GM06990 (cell line): ENCODE results near the gene ACTR10.

ENCODE experiments used
- DNase-seq: peaks from one replicate; pipeline ENCODE4 v3.0.0-alpha.2; 2011; ENCODE audit not compliant: insufficient read length; ENCODE audit errors: extremely low read depth
- H3K27me3 ChIP-seq: replicated peaks from 2 replicates; pipeline ENCODE4 v1.6.0; 2011; ENCODE audit warnings: low read length; ENCODE audit not compliant: control insufficient read depth, insufficient read depth
- H3K36me3 ChIP-seq: 2 replicates; pipeline ENCODE4 v1.5.1; 2011; ENCODE audit warnings: low read length; ENCODE audit not compliant: control insufficient read depth, insufficient read depth
- H3K4me3 ChIP-seq: replicated peaks from 2 replicates; pipeline ENCODE4 v1.5.1; 2011; ENCODE audit warnings: low read depth, mild to moderate bottlenecking, control low read depth, low read length
- TF ChIP-seq, protein P1 (sequence below): IDR thresholded peaks from 2 replicates; pipeline ENCODE4 v1.5.1; 2011; ENCODE audit warnings: low read length, control low read depth, mild to moderate bottlenecking, inconsistent platforms; ENCODE audit not compliant: insufficient read depth, poor library complexity, severe bottlenecking

ACTR10 gene

DNA sequence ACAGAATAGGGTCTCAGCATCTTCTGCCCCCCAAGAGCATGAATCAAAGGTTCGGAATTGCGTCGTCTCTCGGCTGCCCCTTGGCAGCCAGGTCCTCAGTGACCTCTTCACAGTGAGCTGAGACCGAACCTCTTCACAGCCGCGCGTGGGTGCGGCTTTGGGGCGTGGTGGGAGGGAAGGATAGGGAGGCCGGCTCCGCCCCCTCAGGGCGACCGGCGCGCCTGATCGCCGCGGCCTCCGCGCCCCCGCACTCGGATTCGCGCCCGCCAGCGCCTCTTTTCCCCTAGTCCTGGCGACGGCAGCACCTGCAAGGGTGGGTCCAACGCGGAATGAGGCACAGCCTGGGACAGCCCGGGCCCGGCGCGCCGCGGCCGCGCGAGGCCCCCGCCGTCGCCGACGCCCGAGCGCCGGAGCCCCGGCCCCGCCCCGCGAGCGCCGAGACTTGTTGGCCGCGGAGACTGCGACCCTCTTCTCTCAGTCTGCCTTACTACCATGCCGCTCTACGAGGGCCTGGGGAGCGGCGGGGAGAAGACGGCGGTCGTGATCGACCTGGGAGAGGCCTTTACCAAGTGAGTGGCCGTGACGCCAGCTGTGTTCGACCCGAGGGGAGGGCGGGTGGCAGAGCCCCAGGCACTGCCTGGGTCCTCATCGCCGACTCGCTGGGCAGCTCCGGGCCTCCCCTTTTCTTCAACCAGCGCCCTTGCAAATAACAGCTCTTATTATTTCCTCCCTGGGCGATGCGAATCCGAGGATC, at the start of gene ACTR10:
Gene ACTR10 (plus strand): TSS at position 424 of the 754 bp plus-strand sequence. CDS start 69 bp downstream, at position 493.
- DNase-seq = peak; percentile 93
- TF ChIP-seq, protein P1, sequence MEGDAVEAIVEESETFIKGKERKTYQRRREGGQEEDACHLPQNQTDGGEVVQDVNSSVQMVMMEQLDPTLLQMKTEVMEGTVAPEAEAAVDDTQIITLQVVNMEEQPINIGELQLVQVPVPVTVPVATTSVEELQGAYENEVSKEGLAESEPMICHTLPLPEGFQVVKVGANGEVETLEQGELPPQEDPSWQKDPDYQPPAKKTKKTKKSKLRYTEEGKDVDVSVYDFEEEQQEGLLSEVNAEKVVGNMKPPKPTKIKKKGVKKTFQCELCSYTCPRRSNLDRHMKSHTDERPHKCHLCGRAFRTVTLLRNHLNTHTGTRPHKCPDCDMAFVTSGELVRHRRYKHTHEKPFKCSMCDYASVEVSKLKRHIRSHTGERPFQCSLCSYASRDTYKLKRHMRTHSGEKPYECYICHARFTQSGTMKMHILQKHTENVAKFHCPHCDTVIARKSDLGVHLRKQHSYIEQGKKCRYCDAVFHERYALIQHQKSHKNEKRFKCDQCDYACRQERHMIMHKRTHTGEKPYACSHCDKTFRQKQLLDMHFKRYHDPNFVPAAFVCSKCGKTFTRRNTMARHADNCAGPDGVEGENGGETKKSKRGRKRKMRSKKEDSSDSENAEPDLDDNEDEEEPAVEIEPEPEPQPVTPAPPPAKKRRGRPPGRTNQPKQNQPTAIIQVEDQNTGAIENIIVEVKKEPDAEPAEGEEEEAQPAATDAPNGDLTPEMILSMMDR = no peak

DNA sequence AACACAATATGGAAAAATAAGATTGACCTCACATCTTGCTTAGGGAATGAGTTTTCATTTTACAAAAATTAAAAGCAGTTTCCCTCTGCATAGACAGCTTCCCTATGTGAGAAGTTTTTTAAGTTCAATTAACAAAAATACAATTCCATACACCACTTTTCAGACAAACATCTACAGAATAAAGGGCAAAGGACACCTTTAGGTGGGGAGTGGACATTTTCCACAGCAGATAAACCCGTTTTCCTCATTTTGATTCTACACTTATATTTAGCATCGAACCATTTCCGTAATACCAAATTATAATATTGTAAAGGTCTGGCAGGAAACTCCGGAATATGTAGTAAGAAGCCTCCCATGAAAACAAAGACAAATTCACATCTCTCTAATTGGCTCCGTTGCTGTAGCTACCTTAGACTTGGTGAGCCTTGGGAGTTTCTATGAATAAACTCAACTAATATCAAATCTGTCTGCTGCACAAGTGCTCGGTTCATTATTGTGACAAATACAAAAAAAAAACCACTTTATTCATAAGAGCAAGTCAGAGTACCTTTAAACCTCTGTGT, 49.6 kb upstream of the ACTR10 start:
- H3K27me3 ChIP-seq = no peaks in the 10 kb centered on the region; the same call in 1 of the 2 replicates
- H3K4me3 ChIP-seq = no peak overlapping the region
- TF ChIP-seq, protein P1 = no peak
- no peak for DNase-seq
- H3K36me3 ChIP-seq = no peaks in the 10 kb centered on the region

More for the DNA sequence above, at the start of gene ACTR10:
- H3K4me3 ChIP-seq = peak within 1 kb of the TSS; percentile 74
- no peaks in the 10 kb centered on the region; the same call in 1 of the 2 replicates for H3K36me3 ChIP-seq
- H3K27me3 ChIP-seq = no peaks in the 10 kb centered on the region

DNA sequence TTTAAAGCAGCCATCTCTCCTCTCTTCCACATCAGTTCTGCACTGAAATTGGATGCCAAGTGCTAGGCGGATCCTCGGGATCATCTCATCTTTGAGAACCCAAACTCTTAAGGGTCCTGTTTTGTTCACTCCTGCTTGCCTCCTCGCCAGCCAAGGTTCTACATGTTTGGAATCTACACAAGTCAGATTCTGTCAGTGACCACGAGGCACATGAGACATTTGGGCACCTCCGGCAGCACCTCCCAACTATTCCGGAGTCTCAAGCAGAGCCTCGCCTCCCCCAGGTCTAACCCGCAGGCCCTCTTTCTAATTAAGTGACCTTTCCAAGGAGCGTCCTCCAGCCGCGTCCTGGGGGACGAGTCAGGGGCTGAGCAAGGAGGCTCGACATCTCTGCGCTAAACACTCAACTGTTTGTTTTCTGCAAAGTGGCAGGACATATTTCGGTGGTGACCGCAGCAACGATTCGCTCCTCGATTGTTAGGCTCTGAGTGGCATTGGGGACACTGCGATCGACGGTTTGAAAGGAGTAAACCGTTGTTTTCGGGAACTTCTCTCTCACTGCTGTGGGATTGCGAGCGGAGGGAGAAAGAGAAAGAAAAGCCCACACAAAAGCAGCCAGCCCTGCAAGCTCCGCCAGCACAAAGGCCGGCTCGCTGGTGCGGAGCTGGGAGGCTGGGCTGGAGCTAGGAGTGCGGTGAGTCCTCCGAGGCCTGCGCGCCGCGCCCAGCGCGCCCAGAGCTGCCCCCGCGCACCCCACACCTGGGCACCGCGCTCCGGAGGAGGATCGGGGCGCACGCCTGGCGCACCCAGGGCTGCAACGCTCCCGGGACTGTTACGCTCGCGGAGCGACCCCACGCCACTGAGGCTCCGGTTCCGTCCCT, 48.6 kb upstream of the ACTR10 start:
- DNase-seq = no peak
- TF ChIP-seq, protein P1 = no peak
- no peaks in the 10 kb centered on the region; the same call in 1 of the 2 replicates for H3K27me3 ChIP-seq

DNA sequence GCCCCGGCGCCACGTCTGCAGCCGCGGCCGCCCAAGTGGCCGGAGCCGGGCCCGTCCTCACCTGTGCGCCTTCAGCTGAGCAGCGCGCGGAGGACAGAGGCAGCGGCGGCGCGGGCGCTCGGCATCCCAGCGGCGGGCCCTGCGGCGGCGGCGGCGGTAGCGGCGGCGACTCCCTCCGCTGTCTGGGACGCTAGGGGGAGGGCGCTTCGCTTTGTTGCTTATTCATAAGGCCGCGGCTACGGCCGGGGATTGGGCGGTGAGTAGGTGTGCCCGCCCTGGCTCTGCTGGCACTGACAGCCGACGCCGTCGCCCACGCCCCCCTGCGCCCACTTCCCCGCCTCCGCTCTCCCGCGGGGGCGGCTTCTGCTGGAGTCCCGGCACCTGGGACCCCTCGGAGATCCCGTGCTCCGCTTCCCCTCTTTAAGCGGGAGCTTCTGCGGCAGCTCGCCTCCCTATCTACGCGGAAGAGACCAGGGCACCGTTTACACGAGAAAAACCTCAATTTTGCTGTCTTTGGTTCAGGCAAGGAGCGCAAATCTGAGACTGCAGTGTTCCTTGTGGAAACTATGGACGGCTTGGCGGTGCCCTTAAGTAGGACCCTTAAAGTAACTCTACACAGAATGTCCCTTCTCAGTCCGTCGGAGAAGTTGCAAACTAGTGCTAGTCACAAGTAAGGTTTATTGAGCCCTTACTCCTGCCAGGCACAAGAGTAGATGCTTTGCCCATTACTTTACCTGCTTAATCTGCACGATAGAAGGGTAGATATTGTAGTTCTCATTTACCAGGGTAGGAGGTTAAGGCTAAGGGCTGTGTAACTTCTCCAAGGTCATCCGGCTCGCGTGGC, 47.7 kb upstream of the ACTR10 start, which contains the start of gene ARMH4:
Gene ARMH4 (minus strand): TSS at position 200 of the 844 bp plus-strand sequence. CDS start 12,855 bp downstream, outside the sequence.
- H3K4me3 ChIP-seq = peak within 1 kb of the TSS; percentile 61
- TF ChIP-seq, protein P1 = no peak
- peak; percentile 62 for DNase-seq
- no peaks in the 10 kb centered on the region; the same call in none of the 2 replicates for H3K27me3 ChIP-seq
- H3K36me3 ChIP-seq = no peaks in the 10 kb centered on the region

More for the DNA sequence above, 48.6 kb upstream of the ACTR10 start:
- Histone ChIP-seq H3K36me3 (no peaks in the 10 kb centered on the region), H3K4me3 (peak overlapping the region; percentile 61)

DNA sequence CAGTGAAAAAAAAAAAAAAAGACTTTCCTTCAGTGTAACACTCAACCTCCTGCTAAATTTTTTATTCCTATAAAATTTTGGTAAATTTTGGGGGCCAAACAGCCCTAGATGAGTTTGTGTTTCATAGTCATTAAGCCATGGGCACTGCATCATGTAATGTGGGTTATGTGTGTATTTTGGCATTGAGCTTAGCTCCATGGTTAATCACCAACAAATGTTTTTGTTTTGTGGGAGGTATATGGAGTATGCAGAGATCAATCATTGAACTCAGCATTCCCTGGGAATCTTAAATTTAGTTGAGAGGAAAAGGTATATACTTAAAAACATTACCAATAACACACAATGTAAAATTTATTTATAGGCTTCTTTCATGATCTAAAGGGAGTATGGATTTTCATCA, 39.4 kb upstream of the ACTR10 start:
- Histone ChIP-seq H3K27me3 (no peaks in the 10 kb centered on the region; the same call in 1 of the 2 replicates), H3K4me3 (no peak overlapping the region), H3K36me3 (no peaks in the 10 kb centered on the region)
- no peak for DNase-seq
- TF ChIP-seq, protein P1 = no peak
